ENCODE measurements around the gene UBAC1.

The UBAC1 gene

DNA sequence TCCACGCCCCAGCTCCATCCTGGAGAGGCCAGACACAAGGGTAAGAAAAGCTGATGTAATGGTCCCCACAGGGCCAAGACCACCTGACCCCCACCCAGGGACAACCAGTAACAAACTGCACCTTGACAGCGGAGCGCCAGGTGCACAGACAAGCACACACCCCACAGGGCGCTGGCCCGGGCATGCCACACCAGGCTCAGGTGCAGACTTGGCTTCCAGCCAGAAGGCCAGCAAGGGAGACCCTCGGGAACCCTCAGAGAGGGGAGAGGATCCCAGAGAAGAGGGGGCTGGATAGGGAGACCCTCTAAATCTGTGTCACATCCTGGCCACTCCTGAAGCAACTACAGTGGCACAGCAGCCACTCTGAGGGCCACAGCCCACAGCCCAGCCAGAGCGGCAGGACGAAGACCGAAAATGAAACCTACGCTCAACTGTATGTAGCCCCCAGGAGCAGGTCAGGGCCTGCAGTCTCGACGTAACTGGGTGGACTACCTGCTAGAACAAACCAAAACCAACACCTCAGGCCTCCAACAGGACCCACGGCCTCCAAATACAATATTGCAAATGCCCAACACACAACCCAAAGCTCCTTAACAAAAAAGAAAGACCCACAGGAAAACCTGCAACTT is 72.3 kb downstream of the UBAC1 start:
- H3K4me3 ChIP-seq (ENCODE audit: low read depth, low read length) = no peak overlapping the region
- no peak for DNase-seq (ENCODE audit: low read depth)
- TF ChIP-seq, protein P1, sequence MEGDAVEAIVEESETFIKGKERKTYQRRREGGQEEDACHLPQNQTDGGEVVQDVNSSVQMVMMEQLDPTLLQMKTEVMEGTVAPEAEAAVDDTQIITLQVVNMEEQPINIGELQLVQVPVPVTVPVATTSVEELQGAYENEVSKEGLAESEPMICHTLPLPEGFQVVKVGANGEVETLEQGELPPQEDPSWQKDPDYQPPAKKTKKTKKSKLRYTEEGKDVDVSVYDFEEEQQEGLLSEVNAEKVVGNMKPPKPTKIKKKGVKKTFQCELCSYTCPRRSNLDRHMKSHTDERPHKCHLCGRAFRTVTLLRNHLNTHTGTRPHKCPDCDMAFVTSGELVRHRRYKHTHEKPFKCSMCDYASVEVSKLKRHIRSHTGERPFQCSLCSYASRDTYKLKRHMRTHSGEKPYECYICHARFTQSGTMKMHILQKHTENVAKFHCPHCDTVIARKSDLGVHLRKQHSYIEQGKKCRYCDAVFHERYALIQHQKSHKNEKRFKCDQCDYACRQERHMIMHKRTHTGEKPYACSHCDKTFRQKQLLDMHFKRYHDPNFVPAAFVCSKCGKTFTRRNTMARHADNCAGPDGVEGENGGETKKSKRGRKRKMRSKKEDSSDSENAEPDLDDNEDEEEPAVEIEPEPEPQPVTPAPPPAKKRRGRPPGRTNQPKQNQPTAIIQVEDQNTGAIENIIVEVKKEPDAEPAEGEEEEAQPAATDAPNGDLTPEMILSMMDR (IDR thresholded peaks at IDR 0.05; ENCODE audit: insufficient read depth, low read depth, low read length, missing control alignments) = no peak

DNA sequence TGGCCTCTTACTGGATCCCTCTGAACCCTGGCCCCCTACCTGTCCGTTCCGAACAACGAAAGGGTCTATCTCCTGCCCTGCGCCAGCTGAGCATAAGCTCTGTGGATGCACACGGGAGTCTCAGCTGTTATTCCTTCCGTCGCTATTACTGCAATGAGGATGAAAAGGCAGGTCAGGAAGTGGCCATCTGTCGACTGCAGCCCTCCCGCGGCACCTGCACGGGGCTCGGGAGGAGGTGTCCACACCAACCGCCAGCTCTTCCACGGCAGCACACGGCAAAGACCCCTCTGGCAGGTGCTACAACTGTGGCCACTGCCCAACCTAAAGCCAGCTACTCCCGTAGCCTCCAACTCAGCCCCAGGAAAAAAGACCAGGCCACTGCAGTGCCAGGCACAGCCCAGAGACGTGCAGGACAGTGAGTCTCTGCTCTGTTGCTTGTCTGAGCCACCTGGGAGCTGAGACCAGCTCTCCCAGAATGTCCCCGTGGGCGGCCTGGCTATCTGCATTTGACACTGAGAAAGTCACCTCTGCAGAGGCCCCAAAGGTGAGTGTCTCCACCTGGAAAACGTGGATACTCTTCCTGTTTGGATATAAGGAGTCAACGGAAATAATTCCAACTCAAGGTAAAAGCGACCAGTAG is 72.9 kb downstream of the UBAC1 start:
- DNase-seq (ENCODE audit: low read depth) = no peak
- no peak overlapping the region for H3K4me3 ChIP-seq (ENCODE audit: low read depth, low read length)
- TF ChIP-seq, protein P1 (IDR thresholded peaks at IDR 0.05; ENCODE audit: insufficient read depth, low read depth, low read length, missing control alignments) = no peak

DNA sequence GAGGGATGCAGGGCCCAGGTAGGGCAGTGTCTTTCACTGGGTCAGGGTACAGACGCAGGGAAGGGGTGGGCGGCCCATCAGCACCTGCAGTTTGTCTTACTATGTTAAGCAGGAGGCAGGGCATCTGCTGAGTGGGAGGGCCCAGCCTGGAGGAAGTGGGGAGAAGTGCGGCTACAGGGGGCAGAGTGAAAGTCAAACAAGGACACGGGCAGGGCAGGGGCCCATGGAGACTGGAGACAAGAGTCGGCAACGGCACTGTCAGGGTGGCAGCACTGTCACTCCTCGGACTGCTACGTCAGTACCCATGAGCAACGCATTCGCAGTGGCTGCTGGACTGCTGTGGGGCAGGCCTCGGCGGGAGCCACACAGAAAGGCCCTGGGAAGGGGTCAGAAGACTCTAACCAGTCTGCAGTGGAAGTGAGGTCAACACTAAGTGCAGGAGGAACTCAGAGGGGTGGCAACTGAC is 73.6 kb downstream of the UBAC1 start:
- peak; percentile 24 for DNase-seq (ENCODE audit: low read depth)
- H3K4me3 ChIP-seq (ENCODE audit: low read depth, low read length) = no peak overlapping the region
- TF ChIP-seq, protein P1 (IDR thresholded peaks at IDR 0.05; ENCODE audit: insufficient read depth, low read depth, low read length, missing control alignments) = no peak

DNA sequence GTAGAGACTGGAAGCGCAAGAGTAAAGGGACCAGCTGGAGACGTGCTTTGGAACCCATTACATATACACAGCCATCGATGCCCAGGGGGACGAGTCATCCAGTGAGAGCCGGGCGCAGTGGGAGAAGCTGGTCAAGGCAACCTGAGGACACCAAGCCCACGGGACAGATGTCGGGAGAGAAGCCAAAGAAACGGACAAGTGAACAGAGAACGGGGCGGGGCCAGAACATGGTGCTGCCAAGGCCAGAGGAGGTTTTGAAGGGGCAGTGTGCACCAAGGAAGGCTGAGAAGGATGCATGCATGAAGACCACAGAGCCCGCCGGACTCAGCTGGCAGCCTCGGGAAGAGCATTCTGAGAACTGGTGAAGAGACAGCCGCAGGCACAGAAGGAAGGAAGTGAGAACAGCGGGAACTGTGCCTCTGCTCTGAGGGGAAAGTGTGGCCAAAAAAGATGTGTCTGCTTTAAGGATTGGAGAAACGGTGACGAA is 74.1 kb downstream of the UBAC1 start:
- no peak overlapping the region for H3K4me3 ChIP-seq (ENCODE audit: low read depth, low read length)
- TF ChIP-seq, protein P1 (IDR thresholded peaks at IDR 0.05; ENCODE audit: insufficient read depth, low read depth, low read length, missing control alignments) = no peak
- no peak for DNase-seq (ENCODE audit: low read depth)

DNA sequence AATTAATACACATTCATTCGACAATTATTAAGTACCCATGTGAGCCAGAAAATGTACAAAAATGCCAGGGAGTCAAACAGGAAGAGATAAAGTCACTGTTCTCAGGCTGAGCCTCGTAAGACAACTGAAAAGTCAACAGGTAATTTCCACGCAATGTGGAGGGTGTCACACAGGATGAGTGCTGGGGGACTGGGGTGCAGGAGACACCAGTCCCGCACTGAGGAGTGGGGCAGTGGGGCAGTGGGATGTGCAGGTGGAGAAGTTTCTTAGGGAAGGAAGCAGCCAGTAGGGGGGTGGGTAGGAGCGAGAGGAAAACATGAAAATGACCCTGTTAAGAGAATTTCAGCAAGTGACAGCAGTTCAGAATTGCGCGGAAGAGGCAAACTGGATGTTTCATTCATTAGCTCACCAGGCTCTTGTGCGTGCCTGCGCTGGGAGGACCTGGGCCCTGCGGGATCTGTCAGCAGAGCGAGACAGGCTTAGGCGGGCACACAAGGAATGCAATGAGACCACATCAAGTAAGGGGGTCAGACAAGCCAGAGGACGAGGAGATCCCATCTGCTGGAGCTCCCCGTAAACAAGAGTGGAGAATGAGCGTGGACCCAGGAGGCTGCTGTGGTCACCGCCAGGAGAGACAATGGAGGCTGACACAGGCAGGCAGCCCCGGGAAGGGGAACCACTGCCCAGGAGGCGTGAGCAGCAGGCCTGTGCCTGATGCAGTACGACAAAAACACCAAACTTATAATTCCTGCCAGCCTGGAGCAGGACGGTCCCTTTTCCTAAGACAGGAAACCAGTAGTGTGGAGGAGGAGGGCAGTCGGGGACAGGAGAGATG is 74.8 kb downstream of the UBAC1 start:
- DNase-seq (ENCODE audit: low read depth) = no peak
- TF ChIP-seq, protein P1 (IDR thresholded peaks at IDR 0.05; ENCODE audit: insufficient read depth, low read depth, low read length, missing control alignments) = no peak
- H3K4me3 ChIP-seq (ENCODE audit: low read depth, low read length) = no peak overlapping the region

DNA sequence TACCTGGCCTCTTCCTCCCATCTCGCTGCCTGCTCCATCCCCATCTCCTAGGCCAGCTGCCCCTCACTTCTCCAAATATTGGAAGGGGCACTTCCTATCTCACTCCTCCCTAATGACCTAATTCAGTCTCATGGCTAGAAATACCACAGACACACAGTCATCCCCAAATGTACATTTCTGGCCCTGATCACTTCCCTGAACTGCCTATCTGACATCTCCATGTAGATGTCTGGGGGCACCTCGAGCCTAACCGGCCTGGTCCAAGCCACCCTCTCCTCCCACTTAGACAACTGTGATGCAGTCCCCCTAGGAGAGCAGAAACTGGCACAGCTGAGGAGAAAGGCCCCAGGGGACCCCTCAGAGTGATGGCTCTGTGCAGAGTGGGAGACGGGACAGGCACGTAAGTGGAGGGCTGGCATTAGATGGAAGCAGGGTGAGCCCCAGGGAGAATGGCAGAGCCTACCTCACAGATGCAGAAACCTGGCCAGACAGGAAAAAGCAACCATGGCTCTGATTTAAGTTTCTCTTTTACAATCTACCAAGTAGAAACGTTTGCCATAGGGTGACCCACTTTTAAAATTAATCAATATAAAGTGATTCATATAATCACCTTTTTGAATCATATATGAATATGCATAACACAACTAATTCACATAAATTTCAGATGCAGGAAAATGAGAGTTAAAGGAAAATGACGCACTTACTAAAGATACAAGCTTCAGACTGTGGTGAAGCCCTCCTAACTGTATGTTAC is 75.9 kb downstream of the UBAC1 start:
- no peak for DNase-seq (ENCODE audit: low read depth)
- TF ChIP-seq, protein P1 (IDR thresholded peaks at IDR 0.05; ENCODE audit: insufficient read depth, low read depth, low read length, missing control alignments) = no peak
- no peak overlapping the region for H3K4me3 ChIP-seq (ENCODE audit: low read depth, low read length)
